Measurements from ENCODE around the gene KIAA0825. TPM values are rescaled to one million over a fixed set of nuclear protein-coding genes. Genes with fewer than 3 reads are reported as not detected.

KIAA0825 gene
- total RNA-seq, 1 donor from 2014 or later, result 0.26 TPM

- Histone ChIP-seq H3K4me3 (ENCODE audit: low read depth, low read length) (no peak overlapping the region), H3K27me3 (ENCODE audit: control insufficient read depth, insufficient read depth, low read length) (no peaks in the 10 kb centered on the region), H3K36me3 (ENCODE audit: control insufficient read depth, insufficient read depth, low read length) (no peaks in the 10 kb centered on the region)
- TF ChIP-seq, protein P1, sequence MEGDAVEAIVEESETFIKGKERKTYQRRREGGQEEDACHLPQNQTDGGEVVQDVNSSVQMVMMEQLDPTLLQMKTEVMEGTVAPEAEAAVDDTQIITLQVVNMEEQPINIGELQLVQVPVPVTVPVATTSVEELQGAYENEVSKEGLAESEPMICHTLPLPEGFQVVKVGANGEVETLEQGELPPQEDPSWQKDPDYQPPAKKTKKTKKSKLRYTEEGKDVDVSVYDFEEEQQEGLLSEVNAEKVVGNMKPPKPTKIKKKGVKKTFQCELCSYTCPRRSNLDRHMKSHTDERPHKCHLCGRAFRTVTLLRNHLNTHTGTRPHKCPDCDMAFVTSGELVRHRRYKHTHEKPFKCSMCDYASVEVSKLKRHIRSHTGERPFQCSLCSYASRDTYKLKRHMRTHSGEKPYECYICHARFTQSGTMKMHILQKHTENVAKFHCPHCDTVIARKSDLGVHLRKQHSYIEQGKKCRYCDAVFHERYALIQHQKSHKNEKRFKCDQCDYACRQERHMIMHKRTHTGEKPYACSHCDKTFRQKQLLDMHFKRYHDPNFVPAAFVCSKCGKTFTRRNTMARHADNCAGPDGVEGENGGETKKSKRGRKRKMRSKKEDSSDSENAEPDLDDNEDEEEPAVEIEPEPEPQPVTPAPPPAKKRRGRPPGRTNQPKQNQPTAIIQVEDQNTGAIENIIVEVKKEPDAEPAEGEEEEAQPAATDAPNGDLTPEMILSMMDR (IDR thresholded peaks at IDR 0.05; ENCODE audit: insufficient read depth, low read length, severe bottlenecking), result no peak
- no peak for DNase-seq (ENCODE audit: low read depth)
- FAIRE-seq, result no peak
Measured at GRCh38 chr5:94223235-94223634, 395.2 kb downstream of the KIAA0825 start.

- TF ChIP-seq, protein P1 (IDR thresholded peaks at IDR 0.05; ENCODE audit: insufficient read depth, low read length, severe bottlenecking), result no peak
- no peaks in the 10 kb centered on the region for H3K27me3 ChIP-seq (ENCODE audit: control insufficient read depth, insufficient read depth, low read length)
- no peak overlapping the region for H3K4me3 ChIP-seq (ENCODE audit: low read depth, low read length)
- DNase-seq (ENCODE audit: low read depth) (peak; percentile 56), FAIRE-seq (no peak)
- no peaks in the 10 kb centered on the region for H3K36me3 ChIP-seq (ENCODE audit: control insufficient read depth, insufficient read depth, low read length)
Measured at GRCh38 chr5:94218374-94218773, 400.0 kb downstream of the KIAA0825 start.

- FAIRE-seq (no peak), DNase-seq (ENCODE audit: low read depth) (no peak)
- TF ChIP-seq, protein P1 (IDR thresholded peaks at IDR 0.05; ENCODE audit: insufficient read depth, low read length, severe bottlenecking), result no peak
- no peak overlapping the region for H3K4me3 ChIP-seq (ENCODE audit: low read depth, low read length)
- H3K36me3 ChIP-seq (ENCODE audit: control insufficient read depth, insufficient read depth, low read length), result no peaks in the 10 kb centered on the region
- no peaks in the 10 kb centered on the region for H3K27me3 ChIP-seq (ENCODE audit: control insufficient read depth, insufficient read depth, low read length)
Measured at GRCh38 chr5:94217745-94218144, 400.7 kb downstream of the KIAA0825 start.

GRCh38 chr5:94217216-94217615 is 401.2 kb downstream of the KIAA0825 start:
- no peak for FAIRE-seq
- Histone ChIP-seq H3K4me3 (ENCODE audit: low read depth, low read length) (no peak overlapping the region), H3K27me3 (ENCODE audit: control insufficient read depth, insufficient read depth, low read length) (no peaks in the 10 kb centered on the region), H3K36me3 (ENCODE audit: control insufficient read depth, insufficient read depth, low read length) (no peaks in the 10 kb centered on the region)
- TF ChIP-seq, protein P1 (IDR thresholded peaks at IDR 0.05; ENCODE audit: insufficient read depth, low read length, severe bottlenecking), result no peak
- DNase-seq (ENCODE audit: low read depth), result no peak

DNA sequence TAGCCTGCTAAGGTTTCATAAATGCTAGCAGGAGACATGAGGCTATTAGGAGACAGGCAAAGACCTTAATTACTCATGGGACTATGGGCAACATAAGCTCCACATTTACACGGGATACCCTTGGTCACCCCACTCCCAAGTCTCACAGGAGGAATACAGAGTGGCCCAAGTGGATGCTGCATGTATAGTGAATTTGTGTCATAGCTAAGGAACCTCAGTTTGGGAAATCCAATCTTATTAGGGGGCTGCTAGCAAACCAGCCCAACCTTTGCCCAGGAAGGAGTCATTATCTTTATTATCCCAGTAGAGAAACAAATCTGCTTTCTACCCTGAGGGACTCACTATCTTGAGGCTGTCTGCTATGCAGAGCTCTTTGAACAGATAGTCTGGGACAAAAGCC is 405.9 kb downstream of the KIAA0825 start:
- FAIRE-seq (no peak), DNase-seq (ENCODE audit: low read depth) (no peak)
- Histone ChIP-seq H3K27me3 (ENCODE audit: control insufficient read depth, insufficient read depth, low read length) (no peaks in the 10 kb centered on the region), H3K36me3 (ENCODE audit: control insufficient read depth, insufficient read depth, low read length) (no peaks in the 10 kb centered on the region), H3K4me3 (ENCODE audit: low read depth, low read length) (no peak overlapping the region)
- TF ChIP-seq, protein P1 (IDR thresholded peaks at IDR 0.05; ENCODE audit: insufficient read depth, low read length, severe bottlenecking), result no peak

DNA sequence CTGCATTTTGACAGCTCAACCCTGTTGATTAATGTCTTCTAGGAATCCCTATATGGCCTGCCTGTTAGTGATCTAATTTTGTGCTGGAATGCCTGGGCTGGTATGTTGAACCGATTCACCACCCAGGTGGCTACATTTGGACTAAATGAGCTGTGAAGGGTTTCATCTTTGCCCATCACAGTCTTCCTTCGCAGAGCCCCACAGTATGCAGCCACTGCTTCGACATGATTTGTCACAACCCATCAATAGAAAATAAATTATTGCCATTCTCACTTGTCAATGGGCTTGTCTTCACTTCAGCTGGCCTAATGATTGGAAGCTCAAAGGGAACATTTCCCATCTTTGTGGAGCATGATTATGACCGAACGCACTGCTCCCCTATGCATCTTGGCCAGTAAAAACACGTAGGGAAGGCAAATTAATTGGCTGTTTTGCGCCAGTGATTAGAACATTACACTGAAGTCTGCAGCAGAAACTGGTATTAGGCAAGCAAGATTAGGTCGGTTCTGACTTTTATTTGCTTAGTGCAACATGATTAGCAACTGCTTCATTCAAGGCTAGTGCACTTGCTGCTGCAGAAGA is 408.5 kb downstream of the KIAA0825 start:
- TF ChIP-seq, protein P1 (IDR thresholded peaks at IDR 0.05; ENCODE audit: insufficient read depth, low read length, severe bottlenecking), result no peak

More for the DNA sequence above, 408.5 kb downstream of the KIAA0825 start:
- Histone ChIP-seq H3K4me3 (ENCODE audit: low read depth, low read length) (no peak overlapping the region), H3K36me3 (ENCODE audit: control insufficient read depth, insufficient read depth, low read length) (no peaks in the 10 kb centered on the region), H3K27me3 (ENCODE audit: control insufficient read depth, insufficient read depth, low read length) (no peaks in the 10 kb centered on the region)
- FAIRE-seq (no peak), DNase-seq (ENCODE audit: low read depth) (no peak)

Data from bronchial epithelial cell (primary cell).